IMR-90 (cell line): ENCODE data around the gene HAND2. TPM values are rescaled to one million over a fixed set of nuclear protein-coding genes. Genes with fewer than 3 reads are reported as not detected.

ENCODE experiments used
- polyA plus RNA-seq, 3 experiments: library from polyadenylated mRNA; depleted of rRNA; stranded (reverse); fragments of >200 nt; gene quantifications; 2 replicates each; pipeline ENCODE4 v1.2.3, GENCODE V29; 2012; ENCODE audit warnings: low replicate concordance in 1 of 3
- total RNA-seq: library from RNA; depleted of rRNA; stranded (reverse); fragments of >200 nt; gene quantifications from 2 replicates; pipeline ENCODE4 v1.2.3, GENCODE V29; 2012; rRNA removed

HAND2 gene
- total and polyA plus RNA-seq, 2 of the 4 experiments (the other 2 are of a cell fraction), result 0.36 to 0.97 TPM

Other genes with a start within 250 kb of the HAND2 start
- 49.3 and 112 TPM in 2 replicates for gene HMGB2, start 195.9 kb downstream of the HAND2 start, total RNA-seq
- 83.2 and 106 TPM in 2 replicates for gene HMGB2, start 195.9 kb downstream of the HAND2 start, polyA plus RNA-seq (2012; rRNA removed)
- gene SAP30, start 159.3 kb downstream of the HAND2 start, total RNA-seq, result 3.8 and 13.9 TPM in 2 replicates
- gene SAP30, start 159.3 kb downstream of the HAND2 start, polyA plus RNA-seq (2012; rRNA removed), result 11.7 and 15.6 TPM in 2 replicates
- gene SCRG1, start 131.1 kb downstream of the HAND2 start, total RNA-seq, result under 0.01 TPM in 2 replicates
- 0.22 and 0.23 TPM in 2 replicates for gene SCRG1, start 131.1 kb downstream of the HAND2 start, polyA plus RNA-seq (2012; rRNA removed)